Ishikawa (cell line): ENCODE measurements around the gene RRP36.

ENCODE experiments used
- CEBPB ChIP-seq: IDR thresholded peaks from 2 replicates; pipeline ENCODE4 v1.6.1; 2012
- CREB1 ChIP-seq: IDR thresholded peaks from 2 replicates; pipeline ENCODE4 v1.6.1; 2012; ENCODE audit warnings: low read depth
- EGR1 ChIP-seq: IDR thresholded peaks from 2 replicates; pipeline ENCODE4 v1.6.1; 2012
- EP300 ChIP-seq: IDR thresholded peaks from 2 replicates; pipeline ENCODE4 v1.6.1; 2012; ENCODE audit warnings: borderline replicate concordance
- FOXM1 ChIP-seq: IDR thresholded peaks from 2 replicates; pipeline ENCODE4 v1.6.1; 2012; ENCODE audit warnings: low read depth, borderline replicate concordance
- NFIC ChIP-seq: IDR thresholded peaks from 2 replicates; pipeline ENCODE4 v1.6.1; 2012
- RAD21 ChIP-seq: IDR thresholded peaks from 2 replicates; pipeline ENCODE4 v1.6.1; 2012; ENCODE audit warnings: low read depth
- TAF1 ChIP-seq: IDR thresholded peaks from 2 replicates; pipeline ENCODE4 v1.6.1; 2012; ENCODE audit warnings: low read depth, mild to moderate bottlenecking
- TCF12 ChIP-seq: IDR thresholded peaks from 2 replicates; pipeline ENCODE4 v1.6.1; 2012; ENCODE audit warnings: low read depth
- TEAD4 ChIP-seq: IDR thresholded peaks from 2 replicates; pipeline ENCODE4 v1.6.1; 2012
- YY1 ChIP-seq: IDR thresholded peaks from 2 replicates; pipeline ENCODE4 v1.6.1; 2012; ENCODE audit warnings: low read depth
- ZBTB7A ChIP-seq: IDR thresholded peaks from 2 replicates; pipeline ENCODE4 v1.6.1; 2012; ENCODE audit warnings: low read depth
- TF ChIP-seq, protein P1 (sequence below): IDR thresholded peaks from 2 replicates; pipeline ENCODE4 v1.6.1; 2012
- TF ChIP-seq, protein P2 (sequence below): IDR thresholded peaks from 2 replicates; pipeline ENCODE4 v1.6.1; 2012; ENCODE audit warnings: low read depth, mild to moderate bottlenecking
- TF ChIP-seq, protein P3 (sequence below): IDR thresholded peaks from 2 replicates; pipeline ENCODE4 v1.6.1; 2012

RRP36 gene

DNA sequence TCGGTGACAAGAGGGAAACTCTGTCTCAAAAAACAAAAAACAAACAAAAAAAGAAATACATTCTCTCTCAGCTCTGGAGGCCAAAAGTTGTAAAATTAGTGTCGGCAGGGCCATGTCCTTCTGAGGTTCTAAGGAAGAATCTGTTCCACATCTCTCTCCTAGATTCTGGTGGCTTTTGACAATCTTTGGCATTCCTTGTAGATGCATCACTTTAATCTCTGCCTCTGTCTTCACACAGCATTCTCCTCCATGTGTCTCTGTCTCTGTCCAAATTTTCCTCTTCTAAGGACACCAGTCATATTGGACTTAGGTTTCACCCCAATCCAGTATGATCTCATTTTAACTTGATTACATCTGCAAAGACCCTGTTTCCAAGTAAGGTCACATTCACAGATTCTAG, 28.0 kb upstream of the RRP36 start:
- no peak for TF ChIP-seq EP300
- no peak for TF ChIP-seq EGR1
- TF ChIP-seq YY1, result no peak
- TF ChIP-seq, protein P1, sequence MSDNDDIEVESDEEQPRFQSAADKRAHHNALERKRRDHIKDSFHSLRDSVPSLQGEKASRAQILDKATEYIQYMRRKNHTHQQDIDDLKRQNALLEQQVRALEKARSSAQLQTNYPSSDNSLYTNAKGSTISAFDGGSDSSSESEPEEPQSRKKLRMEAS, result no peak
- TF ChIP-seq, protein P2, sequence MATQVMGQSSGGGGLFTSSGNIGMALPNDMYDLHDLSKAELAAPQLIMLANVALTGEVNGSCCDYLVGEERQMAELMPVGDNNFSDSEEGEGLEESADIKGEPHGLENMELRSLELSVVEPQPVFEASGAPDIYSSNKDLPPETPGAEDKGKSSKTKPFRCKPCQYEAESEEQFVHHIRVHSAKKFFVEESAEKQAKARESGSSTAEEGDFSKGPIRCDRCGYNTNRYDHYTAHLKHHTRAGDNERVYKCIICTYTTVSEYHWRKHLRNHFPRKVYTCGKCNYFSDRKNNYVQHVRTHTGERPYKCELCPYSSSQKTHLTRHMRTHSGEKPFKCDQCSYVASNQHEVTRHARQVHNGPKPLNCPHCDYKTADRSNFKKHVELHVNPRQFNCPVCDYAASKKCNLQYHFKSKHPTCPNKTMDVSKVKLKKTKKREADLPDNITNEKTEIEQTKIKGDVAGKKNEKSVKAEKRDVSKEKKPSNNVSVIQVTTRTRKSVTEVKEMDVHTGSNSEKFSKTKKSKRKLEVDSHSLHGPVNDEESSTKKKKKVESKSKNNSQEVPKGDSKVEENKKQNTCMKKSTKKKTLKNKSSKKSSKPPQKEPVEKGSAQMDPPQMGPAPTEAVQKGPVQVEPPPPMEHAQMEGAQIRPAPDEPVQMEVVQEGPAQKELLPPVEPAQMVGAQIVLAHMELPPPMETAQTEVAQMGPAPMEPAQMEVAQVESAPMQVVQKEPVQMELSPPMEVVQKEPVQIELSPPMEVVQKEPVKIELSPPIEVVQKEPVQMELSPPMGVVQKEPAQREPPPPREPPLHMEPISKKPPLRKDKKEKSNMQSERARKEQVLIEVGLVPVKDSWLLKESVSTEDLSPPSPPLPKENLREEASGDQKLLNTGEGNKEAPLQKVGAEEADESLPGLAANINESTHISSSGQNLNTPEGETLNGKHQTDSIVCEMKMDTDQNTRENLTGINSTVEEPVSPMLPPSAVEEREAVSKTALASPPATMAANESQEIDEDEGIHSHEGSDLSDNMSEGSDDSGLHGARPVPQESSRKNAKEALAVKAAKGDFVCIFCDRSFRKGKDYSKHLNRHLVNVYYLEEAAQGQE, result no peak
- no peak for TF ChIP-seq NFIC
- TF ChIP-seq, protein P3, sequence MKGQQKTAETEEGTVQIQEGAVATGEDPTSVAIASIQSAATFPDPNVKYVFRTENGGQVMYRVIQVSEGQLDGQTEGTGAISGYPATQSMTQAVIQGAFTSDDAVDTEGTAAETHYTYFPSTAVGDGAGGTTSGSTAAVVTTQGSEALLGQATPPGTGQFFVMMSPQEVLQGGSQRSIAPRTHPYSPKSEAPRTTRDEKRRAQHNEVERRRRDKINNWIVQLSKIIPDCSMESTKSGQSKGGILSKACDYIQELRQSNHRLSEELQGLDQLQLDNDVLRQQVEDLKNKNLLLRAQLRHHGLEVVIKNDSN, result no peak
- no peak for TF ChIP-seq CREB1
- no peak for TF ChIP-seq RAD21
- TF ChIP-seq ZBTB7A, result no peak
- TF ChIP-seq TEAD4, result no peak
- no peak for TF ChIP-seq TAF1
- TF ChIP-seq TCF12, result no peak
- TF ChIP-seq FOXM1, result no peak
- TF ChIP-seq CEBPB, result no peak

DNA sequence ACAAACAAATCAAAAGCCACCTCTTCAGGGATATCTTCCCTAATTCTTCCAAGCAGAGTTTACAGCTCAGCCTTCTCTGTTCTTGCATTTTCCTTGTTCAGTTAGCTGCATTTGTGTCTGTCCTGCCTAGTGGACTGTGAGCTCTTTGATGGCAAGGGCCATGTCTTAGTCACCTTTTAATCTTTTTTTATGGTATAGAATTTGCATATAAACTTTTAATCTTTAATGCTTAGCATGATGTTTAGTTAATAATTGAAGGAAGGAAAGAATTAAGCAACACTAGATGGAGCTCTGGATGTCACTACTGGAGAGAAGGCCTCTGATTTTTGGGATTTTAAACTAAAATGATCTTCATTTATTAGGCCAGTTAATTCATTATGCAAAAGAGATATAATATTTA, 24.9 kb upstream of the RRP36 start:
- TF ChIP-seq FOXM1 (no peak), CREB1 (no peak), RAD21 (no peak), YY1 (no peak), NFIC (no peak), CEBPB (no peak), EP300 (no peak)
- TF ChIP-seq, protein P2, result no peak

DNA sequence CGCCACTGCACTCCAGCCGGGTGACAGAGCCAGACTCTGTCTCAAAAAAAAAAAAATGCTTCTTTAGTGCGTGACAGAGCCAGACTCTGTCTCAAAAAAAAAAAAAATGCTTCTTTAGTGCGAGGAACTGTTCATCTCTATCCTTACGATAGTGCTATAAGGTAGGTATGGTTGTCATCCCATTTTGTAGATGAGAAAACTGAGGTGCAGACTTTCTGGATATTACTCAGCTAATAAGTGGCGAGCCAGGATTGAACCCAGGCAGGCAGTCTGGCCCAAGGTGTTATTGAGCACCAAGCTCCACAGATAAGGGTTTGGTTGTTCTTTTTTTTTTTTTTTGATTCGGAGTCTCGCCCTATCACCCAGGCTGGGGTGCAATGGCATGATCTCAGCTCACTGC, 19.6 kb upstream of the RRP36 start:
- TF ChIP-seq, protein P3, result no peak
- TF ChIP-seq NFIC (no peak), CREB1 (no peak), ZBTB7A (no peak)
- TF ChIP-seq, protein P1, result no peak

DNA sequence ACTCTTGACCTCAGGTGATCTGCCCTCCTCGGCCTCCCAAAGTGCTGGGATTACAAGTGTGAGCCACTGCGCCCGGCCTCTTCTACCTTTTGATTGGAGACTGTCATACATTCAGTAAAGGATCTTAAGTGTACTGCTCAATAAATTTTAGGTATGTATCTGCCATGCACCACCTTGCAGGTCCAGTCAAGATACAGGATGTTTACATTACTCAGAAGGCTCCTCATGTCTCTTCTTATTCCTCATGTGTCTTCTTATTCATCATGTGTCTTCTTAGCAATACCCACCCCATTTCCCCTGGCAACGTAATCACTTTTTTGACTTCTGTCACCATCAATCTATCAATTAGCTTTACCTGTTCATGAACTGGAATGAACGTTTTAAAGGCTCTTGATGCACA, 15.6 kb upstream of the RRP36 start:
- TF ChIP-seq EP300 (no peak), CREB1 (no peak), YY1 (no peak), RAD21 (no peak), TAF1 (no peak), CEBPB (no peak), FOXM1 (no peak), NFIC (no peak), TEAD4 (no peak), ZBTB7A (no peak), EGR1 (no peak), TCF12 (no peak)
- TF ChIP-seq, protein P1, result no peak
- TF ChIP-seq, protein P3, result no peak
- TF ChIP-seq, protein P2, result no peak
